AG09309 (cell line): Measurements from ENCODE around the gene PRLH.

Experiments used
- DNase-seq: peaks from one replicate; pipeline ENCODE4 v3.0.0-alpha.2; 2010; ENCODE audit warnings: low read depth
- H3K4me3 ChIP-seq: 2 replicates; pipeline ENCODE4 v1.5.1; 2011; ENCODE audit warnings: mild to moderate bottlenecking, low read depth, low read length, moderate library complexity; ENCODE audit not compliant: control insufficient read depth
- TF ChIP-seq, protein P1 (sequence below): IDR thresholded peaks from 2 replicates; pipeline ENCODE4 v1.5.1; 2011; ENCODE audit warnings: mild to moderate bottlenecking, low read depth, low read length, inconsistent platforms; ENCODE audit not compliant: insufficient read depth, control insufficient read depth; ENCODE audit errors: missing control alignments

The PRLH gene

DNA sequence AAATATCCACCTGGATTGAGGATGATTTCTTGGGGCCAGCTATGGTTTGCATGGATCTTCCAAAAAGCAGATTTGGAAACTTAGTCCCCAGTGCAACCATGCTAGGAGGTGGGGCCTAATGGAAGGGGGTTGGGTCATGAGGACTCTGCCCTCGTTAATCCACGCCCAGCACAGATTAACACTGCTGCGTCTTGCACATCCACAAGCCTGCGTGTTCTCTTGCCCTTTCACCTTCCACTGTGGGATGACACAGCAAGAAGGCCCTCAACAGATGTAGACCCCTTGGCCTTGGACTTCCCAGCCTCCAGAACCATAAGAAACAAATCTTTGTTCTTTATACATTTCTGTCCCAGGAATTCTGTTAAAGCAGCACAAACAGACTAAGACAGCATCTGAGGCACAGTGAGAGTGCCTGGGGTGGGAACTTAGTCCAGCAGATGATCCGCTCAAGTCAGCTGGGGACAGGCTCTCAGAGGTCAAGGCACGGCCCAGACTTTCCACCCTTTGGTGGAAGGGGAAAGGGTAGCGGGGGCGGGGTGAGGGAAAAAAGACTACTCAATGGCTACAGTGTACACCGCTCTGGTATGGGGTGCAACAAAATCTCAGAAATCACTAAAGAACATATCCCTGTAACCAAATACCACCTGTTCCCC lies 21.8 kb downstream of the PRLH start:
- TF ChIP-seq, protein P1, sequence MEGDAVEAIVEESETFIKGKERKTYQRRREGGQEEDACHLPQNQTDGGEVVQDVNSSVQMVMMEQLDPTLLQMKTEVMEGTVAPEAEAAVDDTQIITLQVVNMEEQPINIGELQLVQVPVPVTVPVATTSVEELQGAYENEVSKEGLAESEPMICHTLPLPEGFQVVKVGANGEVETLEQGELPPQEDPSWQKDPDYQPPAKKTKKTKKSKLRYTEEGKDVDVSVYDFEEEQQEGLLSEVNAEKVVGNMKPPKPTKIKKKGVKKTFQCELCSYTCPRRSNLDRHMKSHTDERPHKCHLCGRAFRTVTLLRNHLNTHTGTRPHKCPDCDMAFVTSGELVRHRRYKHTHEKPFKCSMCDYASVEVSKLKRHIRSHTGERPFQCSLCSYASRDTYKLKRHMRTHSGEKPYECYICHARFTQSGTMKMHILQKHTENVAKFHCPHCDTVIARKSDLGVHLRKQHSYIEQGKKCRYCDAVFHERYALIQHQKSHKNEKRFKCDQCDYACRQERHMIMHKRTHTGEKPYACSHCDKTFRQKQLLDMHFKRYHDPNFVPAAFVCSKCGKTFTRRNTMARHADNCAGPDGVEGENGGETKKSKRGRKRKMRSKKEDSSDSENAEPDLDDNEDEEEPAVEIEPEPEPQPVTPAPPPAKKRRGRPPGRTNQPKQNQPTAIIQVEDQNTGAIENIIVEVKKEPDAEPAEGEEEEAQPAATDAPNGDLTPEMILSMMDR: no peak
- no peak for DNase-seq
- no peak overlapping the region for H3K4me3 ChIP-seq

DNA sequence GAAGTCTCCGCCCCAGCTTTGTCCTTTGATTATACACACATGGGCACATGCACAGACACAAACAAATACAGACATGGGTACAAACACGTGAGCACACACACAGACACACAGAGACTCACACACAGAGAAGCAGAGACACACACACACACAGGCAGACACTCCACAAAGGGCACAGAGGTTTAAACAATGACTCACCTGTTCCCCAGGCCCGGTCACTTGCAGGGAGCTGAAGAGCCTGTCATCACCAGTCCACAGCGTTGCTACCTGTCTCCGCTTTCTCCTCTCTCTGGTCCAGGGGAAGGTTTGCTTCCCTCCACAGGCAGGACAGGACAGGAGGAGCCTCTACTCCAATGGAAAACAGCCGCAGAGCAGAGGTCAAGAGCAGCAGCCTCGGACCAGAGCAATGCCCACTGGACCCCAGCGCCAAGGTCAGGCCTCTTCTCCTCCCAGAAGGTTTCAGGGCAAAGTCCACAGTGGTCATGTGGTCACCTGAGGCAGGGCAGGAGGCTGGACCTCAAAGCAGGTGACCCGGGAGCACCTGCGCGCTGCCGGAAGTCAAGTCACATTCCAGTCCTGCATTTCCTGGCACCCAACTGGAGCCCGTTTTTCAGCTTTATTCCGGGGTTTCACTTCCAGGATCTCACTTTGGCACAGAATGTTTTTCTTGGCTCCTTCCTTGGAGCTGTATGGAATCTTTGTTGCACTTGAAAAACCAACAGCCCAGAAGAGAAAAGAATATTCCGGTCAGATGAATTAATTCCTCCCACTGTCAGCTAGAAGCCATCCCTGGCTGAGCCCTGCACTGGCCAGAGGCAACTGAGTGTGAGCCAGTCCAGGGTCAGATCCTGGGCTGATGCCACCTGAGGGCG lies 24.1 kb downstream of the PRLH start, which contains the start of gene RAB17:
TSS of gene RAB17 (minus strand) at position 463 of the 869 bp plus-strand sequence. CDS start 4,580 bp downstream, outside the sequence.
- TF ChIP-seq, protein P1: no peak
- no peak within 1 kb of the TSS for H3K4me3 ChIP-seq
- no peak for DNase-seq

DNA sequence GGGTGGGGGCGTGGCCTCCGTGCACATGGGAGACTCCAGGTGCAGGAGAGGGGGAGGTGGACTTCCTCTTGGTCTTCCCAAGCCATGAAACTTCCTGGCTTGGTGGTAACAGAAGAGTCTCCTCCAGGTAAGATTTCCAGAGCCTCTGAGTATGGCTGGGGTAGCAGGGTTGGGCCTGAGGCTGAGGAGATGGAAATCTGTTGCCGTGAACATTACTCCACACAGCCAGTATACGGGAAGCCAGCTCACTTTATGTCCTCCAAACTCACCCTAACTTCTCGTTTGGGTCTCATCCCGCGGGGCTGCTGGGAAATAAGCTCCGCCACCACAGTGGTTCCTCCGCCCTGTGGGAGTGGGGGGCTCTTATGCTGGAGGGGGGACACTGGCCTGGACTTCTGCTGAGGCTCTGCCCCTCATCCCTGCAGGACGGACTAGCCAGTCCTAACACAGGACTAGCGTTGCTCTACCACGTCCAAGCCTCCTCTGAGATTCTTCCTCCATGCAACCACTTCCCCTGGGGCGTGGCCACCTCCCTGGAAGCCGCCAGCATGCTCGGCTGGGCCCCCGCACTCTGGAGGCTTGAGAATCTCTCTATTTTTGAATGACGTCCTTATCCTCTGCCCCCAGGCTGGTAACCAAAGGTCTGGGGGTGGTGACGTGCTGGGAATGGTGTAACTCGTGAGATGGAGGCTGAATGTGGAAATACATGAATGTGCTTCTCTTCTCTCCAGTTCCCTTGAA lies 24.9 kb downstream of the PRLH start:
- no peak overlapping the region for H3K4me3 ChIP-seq
- TF ChIP-seq, protein P1: no peak
- DNase-seq: no peak

DNA sequence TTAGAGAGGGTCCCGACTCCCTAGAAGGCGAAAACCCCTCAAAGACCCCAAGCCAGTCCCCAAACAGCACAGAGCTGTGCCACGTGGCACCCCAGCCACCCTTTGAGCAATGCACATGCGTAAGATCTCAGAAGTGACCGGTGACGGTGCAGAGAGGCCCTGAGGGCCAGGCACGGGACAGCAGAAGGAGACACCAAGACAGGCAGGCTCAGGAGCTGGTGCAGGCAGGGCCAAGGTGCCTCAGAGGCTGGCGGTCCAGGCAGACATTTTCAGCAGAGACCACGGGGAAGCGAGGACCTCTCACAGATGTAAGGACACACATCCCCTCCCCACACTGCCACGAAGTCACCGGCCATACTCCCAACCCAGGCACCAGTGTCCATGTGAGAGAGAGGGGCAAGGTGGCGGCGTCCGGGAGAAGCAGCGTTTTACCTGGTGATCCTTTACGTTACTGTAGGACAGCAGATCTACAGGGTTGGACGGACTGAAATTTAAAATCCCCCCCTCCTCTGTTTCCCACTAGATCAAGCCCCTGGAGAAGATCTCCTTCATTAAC lies 26.1 kb downstream of the PRLH start:
- H3K4me3 ChIP-seq: no peak overlapping the region
- TF ChIP-seq, protein P1: no peak
- DNase-seq: no peak

DNA sequence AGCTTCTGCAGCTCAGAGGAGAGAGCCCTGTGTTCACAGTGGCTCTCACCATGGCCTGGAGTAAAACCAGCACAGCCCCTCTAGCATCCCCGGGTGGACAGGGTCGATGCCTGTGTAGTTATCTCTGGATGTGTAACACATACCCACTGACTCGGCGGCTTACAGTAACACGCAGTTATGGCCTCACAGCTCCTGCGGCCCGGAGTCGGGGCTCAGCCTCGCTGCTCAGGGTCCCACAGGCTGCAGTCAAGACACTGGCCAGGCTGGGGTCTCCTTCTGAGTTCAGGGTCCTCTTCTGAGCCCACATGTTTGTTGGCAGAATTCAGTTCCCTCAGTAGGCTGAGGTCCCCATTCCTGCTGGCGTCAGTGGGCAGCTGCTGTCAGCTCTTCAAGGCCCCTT lies 26.7 kb downstream of the PRLH start:
- TF ChIP-seq, protein P1: no peak
- no peak overlapping the region for H3K4me3 ChIP-seq
- DNase-seq: no peak

DNA sequence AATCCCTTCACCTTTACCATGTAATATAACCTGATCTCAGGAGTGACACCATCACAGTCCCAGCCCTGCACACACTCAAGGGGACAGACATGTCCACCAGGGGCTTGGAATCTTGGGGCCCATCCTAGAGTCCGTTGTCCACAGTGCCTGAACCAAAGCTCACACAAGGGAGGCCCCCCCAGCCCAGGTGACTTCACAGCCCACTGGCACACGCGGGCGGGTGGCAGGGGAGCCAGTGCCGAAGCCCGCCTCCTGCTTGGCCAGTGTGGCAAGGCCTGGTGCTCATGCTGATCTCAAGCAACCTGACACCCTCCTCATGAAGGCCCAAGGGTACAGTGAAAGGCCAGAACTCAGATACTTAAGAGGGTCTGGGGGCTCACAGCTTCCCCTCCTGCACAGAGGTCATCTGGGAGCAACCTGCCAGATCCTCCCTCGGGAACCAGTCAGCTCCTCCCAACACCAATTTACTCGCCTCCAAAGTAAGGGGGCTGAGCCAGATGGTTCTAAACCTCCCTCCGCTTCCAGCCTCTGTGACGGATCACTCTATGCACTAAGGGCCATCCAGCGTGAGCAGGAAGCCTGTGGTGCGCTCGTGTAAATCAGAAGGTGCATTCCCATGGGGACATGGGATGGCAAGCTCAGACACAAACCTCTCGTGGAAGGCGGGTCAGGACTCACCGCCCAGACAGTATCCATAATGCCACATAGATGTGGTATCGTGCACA lies 27.4 kb downstream of the PRLH start:
- TF ChIP-seq, protein P1: no peak
- H3K4me3 ChIP-seq: no peak overlapping the region
- no peak for DNase-seq
